Upper lobe of right lung (tissue), 1 donor: ENCODE results near the gene PTH. TPM values are rescaled to one million over a fixed set of nuclear protein-coding genes. Genes with fewer than 3 reads are reported as not detected.

Experiments used
- ATAC-seq: fragments of 200-7000 bp; cut with Tn5 transposase; one replicate; pipeline ENCODE4 v1.9.1; 2020; ENCODE audit warnings: mild to moderate bottlenecking, moderate library complexity
- DNase-seq: peaks from one replicate; pipeline ENCODE4 v3.0.0-alpha.2; 2020
- H3K27ac ChIP-seq: fragments of 200-600 bp; one replicate; pipeline ENCODE4 v1.8.0; 2022
- H3K27me3 ChIP-seq: fragments of 200-600 bp; one replicate; pipeline ENCODE4 v1.8.0; 2022; ENCODE audit warnings: mild to moderate bottlenecking
- H3K36me3 ChIP-seq: fragments of 200-600 bp; one replicate; pipeline ENCODE4 v1.8.0; 2022
- H3K4me1 ChIP-seq: fragments of 200-600 bp; one replicate; pipeline ENCODE4 v1.8.0; 2022
- H3K4me3 ChIP-seq: fragments of 200-600 bp; one replicate; pipeline ENCODE4 v1.8.0; 2022; ENCODE audit warnings: mild to moderate bottlenecking
- H3K9me3 ChIP-seq: fragments of 200-600 bp; one replicate; pipeline ENCODE4 v1.8.0; 2022
- intact Hi-C: fragments of 100-400 bp; cut with DNase I; formaldehyde crosslinking; loops from one replicate; pipeline ENCODE4 v1.11.0; 2022
- total RNA-seq: library from RNA; stranded (reverse); fragmentation: NEBNext Ultra II Directional; extraction: Animal tissue kit (Norgen Biotek cat#: 25700); gene quantifications from one replicate; pipeline ENCODE4 v1.2.1, GENCODE V29; 2021
- TF ChIP-seq, protein P1 (sequence below): fragments of 200-600 bp; IDR thresholded peaks from one replicate; pipeline ENCODE4 v1.8.0; 2022; ENCODE audit warnings: antibody characterized with exemption
- donor health status: DM: no; HTN: yes; CAD: no; lungs with severe emphysema.

PTH gene
- total RNA-seq, 1 donor from 2014 or later = not detected

DNA sequence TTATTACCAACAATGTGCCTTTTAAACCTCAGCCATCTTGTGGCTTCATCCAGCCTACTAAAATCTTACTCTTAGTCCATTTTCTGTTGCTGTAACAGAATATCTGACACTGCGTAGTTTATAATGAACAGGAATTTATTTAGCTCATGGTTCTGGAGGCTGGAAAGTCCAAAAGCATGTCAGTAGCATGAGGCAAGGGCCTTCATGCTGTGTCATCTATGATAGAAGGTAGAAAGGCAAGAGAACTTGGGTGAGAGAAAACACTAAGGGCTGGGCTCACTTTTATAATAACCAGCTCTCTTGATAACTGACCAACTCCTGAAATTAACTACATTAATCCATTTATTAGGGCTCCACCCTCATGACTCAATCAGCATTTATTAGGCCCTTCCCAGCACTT, 46.3 kb downstream of the PTH start:
- no peak overlapping the region for H3K4me3 ChIP-seq
- H3K27me3 ChIP-seq = no peaks in the 10 kb centered on the region
- no peaks in the 10 kb centered on the region for H3K36me3 ChIP-seq
- peaks cover 12% of the 10 kb centered on the region for H3K4me1 ChIP-seq
- TF ChIP-seq, protein P1, sequence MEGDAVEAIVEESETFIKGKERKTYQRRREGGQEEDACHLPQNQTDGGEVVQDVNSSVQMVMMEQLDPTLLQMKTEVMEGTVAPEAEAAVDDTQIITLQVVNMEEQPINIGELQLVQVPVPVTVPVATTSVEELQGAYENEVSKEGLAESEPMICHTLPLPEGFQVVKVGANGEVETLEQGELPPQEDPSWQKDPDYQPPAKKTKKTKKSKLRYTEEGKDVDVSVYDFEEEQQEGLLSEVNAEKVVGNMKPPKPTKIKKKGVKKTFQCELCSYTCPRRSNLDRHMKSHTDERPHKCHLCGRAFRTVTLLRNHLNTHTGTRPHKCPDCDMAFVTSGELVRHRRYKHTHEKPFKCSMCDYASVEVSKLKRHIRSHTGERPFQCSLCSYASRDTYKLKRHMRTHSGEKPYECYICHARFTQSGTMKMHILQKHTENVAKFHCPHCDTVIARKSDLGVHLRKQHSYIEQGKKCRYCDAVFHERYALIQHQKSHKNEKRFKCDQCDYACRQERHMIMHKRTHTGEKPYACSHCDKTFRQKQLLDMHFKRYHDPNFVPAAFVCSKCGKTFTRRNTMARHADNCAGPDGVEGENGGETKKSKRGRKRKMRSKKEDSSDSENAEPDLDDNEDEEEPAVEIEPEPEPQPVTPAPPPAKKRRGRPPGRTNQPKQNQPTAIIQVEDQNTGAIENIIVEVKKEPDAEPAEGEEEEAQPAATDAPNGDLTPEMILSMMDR = no peak
- DNase-seq (no peak), ATAC-seq (no peak)
- no peaks in the 10 kb centered on the region for H3K9me3 ChIP-seq
- intact Hi-C loops = no loop called here
- no peak overlapping the region for H3K27ac ChIP-seq

DNA sequence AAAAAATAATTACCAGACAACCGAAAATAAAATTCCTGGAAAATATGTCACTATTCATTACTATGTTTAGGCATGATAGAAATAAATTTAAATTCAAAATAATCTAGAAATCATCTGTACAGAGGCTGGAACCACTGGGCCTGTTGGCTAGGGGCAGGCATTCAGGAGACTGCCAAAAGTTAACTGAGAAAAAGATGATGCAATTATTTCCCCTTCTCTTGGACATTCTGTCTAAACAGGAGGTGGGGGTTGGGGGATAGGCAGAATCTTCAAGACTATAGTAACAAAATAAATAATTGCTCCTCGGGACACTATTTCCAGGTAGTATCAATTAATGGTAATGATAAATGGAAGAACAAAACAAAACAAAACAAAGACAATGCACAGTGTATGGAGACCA, 46.9 kb downstream of the PTH start:
- H3K9me3 ChIP-seq = no peaks in the 10 kb centered on the region
- H3K27ac ChIP-seq = no peak overlapping the region
- peaks cover 12% of the 10 kb centered on the region for H3K4me1 ChIP-seq
- TF ChIP-seq, protein P1 = no peak
- no peaks in the 10 kb centered on the region for H3K27me3 ChIP-seq
- H3K4me3 ChIP-seq = no peak overlapping the region
- ATAC-seq (peak; percentile 79), DNase-seq (no peak)
- no peaks in the 10 kb centered on the region for H3K36me3 ChIP-seq
- intact Hi-C loops = no loop called here

DNA sequence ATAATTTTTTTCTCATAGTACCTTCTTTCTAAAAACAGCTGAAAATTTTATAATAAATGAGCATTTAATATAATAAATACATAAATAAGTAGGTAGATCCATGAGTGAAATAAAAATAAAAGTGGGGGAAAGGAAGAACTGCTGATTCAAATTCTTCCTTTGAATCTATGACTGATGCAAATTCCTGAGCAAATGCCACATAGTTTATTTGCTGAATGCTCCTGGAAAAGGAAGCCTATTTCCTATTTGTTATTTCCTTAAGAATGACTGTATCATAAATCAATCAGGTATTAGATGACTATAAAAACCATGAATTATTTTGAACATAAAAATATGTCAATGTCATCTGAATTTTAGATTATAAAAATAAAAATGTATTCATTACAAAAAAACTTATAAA, 49.4 kb downstream of the PTH start:
- Histone ChIP-seq H3K27me3 (no peaks in the 10 kb centered on the region), H3K4me1 (peaks cover 12% of the 10 kb centered on the region), H3K4me3 (no peak overlapping the region), H3K36me3 (no peaks in the 10 kb centered on the region), H3K9me3 (no peaks in the 10 kb centered on the region), H3K27ac (no peak overlapping the region)
- intact Hi-C loops = no loop called here
- no peak for DNase-seq
- TF ChIP-seq, protein P1 = no peak
- no peak for ATAC-seq

DNA sequence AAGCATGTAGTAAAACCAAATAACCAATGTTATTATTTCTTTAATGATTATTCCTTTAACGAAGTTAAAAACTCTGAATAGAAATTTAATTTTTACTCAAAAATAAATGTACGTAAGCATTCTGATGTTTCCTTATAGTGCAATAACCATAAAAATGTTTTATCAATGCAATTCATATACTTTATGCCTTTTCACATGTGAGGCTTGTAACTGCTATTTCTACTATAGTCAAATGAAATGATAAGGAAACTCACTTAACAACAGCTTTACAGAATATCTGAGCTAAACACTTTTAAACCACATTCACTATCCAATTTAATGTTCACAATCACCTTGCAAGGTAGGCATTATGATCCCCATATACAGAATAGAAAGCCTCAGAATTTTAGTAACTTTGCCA, 50.2 kb downstream of the PTH start:
- H3K27ac ChIP-seq = no peak overlapping the region
- H3K4me1 ChIP-seq = peaks cover 12% of the 10 kb centered on the region
- intact Hi-C loops = no loop called here
- H3K27me3 ChIP-seq = no peaks in the 10 kb centered on the region
- no peak overlapping the region for H3K4me3 ChIP-seq
- no peak for ATAC-seq
- no peaks in the 10 kb centered on the region for H3K36me3 ChIP-seq
- no peaks in the 10 kb centered on the region for H3K9me3 ChIP-seq
- TF ChIP-seq, protein P1 = no peak
- DNase-seq = no peak

Other genes with a start within 250 kb of the PTH start
- gene BMAL1, start 218.2 kb downstream of the PTH start, total RNA-seq = 18.8 TPM
- 21.9 TPM for gene BTBD10, start 32.8 kb downstream of the PTH start, total RNA-seq
- gene FAR1, start 172.7 kb upstream of the PTH start, total RNA-seq = 59.7 TPM